ENCODE results near the gene APEH.

GRCh38 chr3:49702672-49703071 is 28.5 kb downstream of the APEH start:
- TF ChIP-seq CTCF (IDR thresholded peaks at IDR 0.05): no peak
- no peak for TF ChIP-seq POLR2A (IDR thresholded peaks at IDR 0.05)

All from transverse colon (tissue), 3 donors.